Astrocyte (in vitro differentiated cells and primary cell): Measurements from ENCODE around the gene SPOCK2. TPM values are rescaled to one million over a fixed set of nuclear protein-coding genes. Genes with fewer than 3 reads are reported as not detected.

Experiments
- DNase-seq: peaks from one replicate; pipeline ENCODE4 v3.0.0-alpha.2; 2010; ENCODE audit warnings: low read depth
- FAIRE-seq: peaks from 2 replicates; lab custom pipeline; 2011; peaks lifted over from hg19 to GRCh38; lab: Jason Lieb, UNC
- H2AFZ ChIP-seq: 2 replicates; pipeline ENCODE4 v1.6.0; 2012; ENCODE audit warnings: low read depth, low read length, inconsistent platforms
- H3K27ac ChIP-seq: 2 replicates; pipeline ENCODE4 v1.5.1; 2011; ENCODE audit warnings: low read depth, low read length, inconsistent platforms
- H3K27me3 ChIP-seq: 2 replicates; pipeline ENCODE4 v1.6.0; 2011; ENCODE audit warnings: low read length, inconsistent platforms; ENCODE audit not compliant: insufficient read depth
- H3K36me3 ChIP-seq: 2 replicates; pipeline ENCODE4 v1.5.1; 2011; ENCODE audit warnings: low read length, inconsistent platforms; ENCODE audit not compliant: insufficient read depth
- H3K4me1 ChIP-seq: 2 replicates; pipeline ENCODE4 v1.5.1; 2011; ENCODE audit warnings: low read length, inconsistent platforms; ENCODE audit not compliant: insufficient read depth
- H3K4me2 ChIP-seq: 2 replicates; pipeline ENCODE4 v1.6.0; 2012; ENCODE audit warnings: low read length, inconsistent platforms
- H3K4me3 ChIP-seq: 2 replicates; pipeline ENCODE4 v1.5.1; 2011; ENCODE audit warnings: low read depth, mild to moderate bottlenecking, low read length, inconsistent platforms; ENCODE audit not compliant: insufficient read depth
- H3K79me2 ChIP-seq: 2 replicates; pipeline ENCODE4 v1.6.0; 2012; ENCODE audit warnings: mild to moderate bottlenecking, low read length, inconsistent platforms; ENCODE audit not compliant: insufficient read depth
- H3K9ac ChIP-seq: 2 replicates; pipeline ENCODE4 v1.6.0; 2012; ENCODE audit warnings: mild to moderate bottlenecking, low read length, inconsistent platforms
- H3K9me3 ChIP-seq: 2 replicates; pipeline ENCODE4 v1.5.1; 2012; ENCODE audit warnings: low read depth, mild to moderate bottlenecking, low read length, inconsistent platforms; ENCODE audit not compliant: insufficient read depth
- H4K20me1 ChIP-seq: 2 replicates; pipeline ENCODE4 v1.6.0; 2012; ENCODE audit warnings: low read length, inconsistent platforms; ENCODE audit not compliant: insufficient read depth
- H3K27ac Mint-ChIP-seq: one replicate; pipeline ENCODE4 v1.8.0; 2021; ENCODE audit warnings: mild to moderate bottlenecking, mixed read lengths; ENCODE audit not compliant: unreplicated experiment
- H3K27me3 Mint-ChIP-seq: one replicate; pipeline ENCODE4 v1.8.0; 2021; ENCODE audit warnings: low read depth, mixed read lengths; ENCODE audit not compliant: unreplicated experiment
- H3K36me3 Mint-ChIP-seq: one replicate; pipeline ENCODE4 v1.8.0; 2021; ENCODE audit warnings: low read depth, mixed read lengths; ENCODE audit not compliant: unreplicated experiment
- H3K4me1 Mint-ChIP-seq: one replicate; pipeline ENCODE4 v1.8.0; 2021; ENCODE audit warnings: low read depth, mixed read lengths; ENCODE audit not compliant: unreplicated experiment
- H3K4me3 Mint-ChIP-seq: one replicate; pipeline ENCODE4 v1.8.0; 2021; ENCODE audit warnings: mild to moderate bottlenecking, moderate library complexity, mixed read lengths; ENCODE audit not compliant: unreplicated experiment
- H3K9me3 Mint-ChIP-seq: one replicate; pipeline ENCODE4 v1.8.0; 2021; ENCODE audit warnings: mild to moderate bottlenecking, mixed read lengths; ENCODE audit not compliant: unreplicated experiment
- EZH2 ChIP-seq: IDR thresholded peaks from 2 replicates; pipeline ENCODE4 v1.6.1; 2012; ENCODE audit warnings: mild to moderate bottlenecking, low read length, inconsistent platforms; ENCODE audit not compliant: insufficient read depth
- total RNA-seq: library from RNA; stranded (reverse); gene quantifications from 2 replicates; pipeline ENCODE4 v1.2.1, GENCODE V29; 2021
- TF ChIP-seq, protein P1 (sequence below): IDR thresholded peaks from 2 replicates; pipeline ENCODE4 v1.5.1; 2011; ENCODE audit warnings: low read depth, mild to moderate bottlenecking, inconsistent platforms, low read length, moderate library complexity; ENCODE audit not compliant: insufficient read depth

The SPOCK2 gene
- total RNA-seq, 1 donor from 2014 or later: 0.89 TPM

- Mint-ChIP-seq H3K4me1 (peaks cover 8% of the 10 kb centered on the region), H3K4me3 (no peak overlapping the region), H3K27me3 (no peaks in the 10 kb centered on the region), H3K27ac (no peak overlapping the region), H3K9me3 (no peaks in the 10 kb centered on the region), H3K36me3 (no peaks in the 10 kb centered on the region)
- H2AFZ ChIP-seq: no peak overlapping the region
- no peaks in the 10 kb centered on the region for H4K20me1 ChIP-seq
- TF ChIP-seq EZH2: no peak
- TF ChIP-seq, protein P1, sequence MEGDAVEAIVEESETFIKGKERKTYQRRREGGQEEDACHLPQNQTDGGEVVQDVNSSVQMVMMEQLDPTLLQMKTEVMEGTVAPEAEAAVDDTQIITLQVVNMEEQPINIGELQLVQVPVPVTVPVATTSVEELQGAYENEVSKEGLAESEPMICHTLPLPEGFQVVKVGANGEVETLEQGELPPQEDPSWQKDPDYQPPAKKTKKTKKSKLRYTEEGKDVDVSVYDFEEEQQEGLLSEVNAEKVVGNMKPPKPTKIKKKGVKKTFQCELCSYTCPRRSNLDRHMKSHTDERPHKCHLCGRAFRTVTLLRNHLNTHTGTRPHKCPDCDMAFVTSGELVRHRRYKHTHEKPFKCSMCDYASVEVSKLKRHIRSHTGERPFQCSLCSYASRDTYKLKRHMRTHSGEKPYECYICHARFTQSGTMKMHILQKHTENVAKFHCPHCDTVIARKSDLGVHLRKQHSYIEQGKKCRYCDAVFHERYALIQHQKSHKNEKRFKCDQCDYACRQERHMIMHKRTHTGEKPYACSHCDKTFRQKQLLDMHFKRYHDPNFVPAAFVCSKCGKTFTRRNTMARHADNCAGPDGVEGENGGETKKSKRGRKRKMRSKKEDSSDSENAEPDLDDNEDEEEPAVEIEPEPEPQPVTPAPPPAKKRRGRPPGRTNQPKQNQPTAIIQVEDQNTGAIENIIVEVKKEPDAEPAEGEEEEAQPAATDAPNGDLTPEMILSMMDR: no peak
- no peaks in the 10 kb centered on the region for H3K27me3 ChIP-seq
- no peak overlapping the region for H3K9ac ChIP-seq
- DNase-seq: no peak
- no peaks in the 10 kb centered on the region for H3K9me3 ChIP-seq
- H3K4me2 ChIP-seq: no peak overlapping the region
- no peak overlapping the region for H3K27ac ChIP-seq
- no peak overlapping the region for H3K4me3 ChIP-seq
- no peak for FAIRE-seq
- no peaks in the 10 kb centered on the region for H3K79me2 ChIP-seq
- peaks cover 13% of the 10 kb centered on the region for H3K4me1 ChIP-seq
- H3K36me3 ChIP-seq: no peaks in the 10 kb centered on the region
These were observed 62.5 kb downstream of the SPOCK2 start for GRCh38 chr10:72025832-72026231.

DNA sequence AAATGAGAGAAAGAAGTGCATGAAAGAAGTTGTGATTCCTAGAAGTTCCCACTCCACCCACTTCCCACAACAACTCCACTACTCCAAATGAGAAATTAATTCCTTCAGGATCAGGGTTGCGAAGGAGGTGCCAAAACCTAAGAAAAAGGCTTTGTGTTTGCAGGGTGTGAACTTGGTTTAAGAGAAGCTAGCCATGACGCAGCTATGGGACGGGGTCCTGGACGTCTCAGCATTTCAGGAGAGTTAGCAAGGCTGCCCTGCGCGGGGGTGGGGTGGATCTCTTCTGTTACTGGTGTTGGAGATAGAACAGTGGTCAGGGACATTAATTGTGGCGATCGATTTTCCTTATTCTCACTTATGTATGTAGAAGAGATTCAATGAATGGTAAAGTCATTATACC is 63.0 kb downstream of the SPOCK2 start:
- TF ChIP-seq EZH2: no peak
- TF ChIP-seq, protein P1: no peak
- Histone ChIP-seq H3K36me3 (no peaks in the 10 kb centered on the region), H3K79me2 (no peaks in the 10 kb centered on the region), H3K9ac (no peak overlapping the region), H3K27ac (no peak overlapping the region), H3K9me3 (no peaks in the 10 kb centered on the region), H3K4me3 (no peak overlapping the region), H3K4me1 (peaks cover 13% of the 10 kb centered on the region), H3K4me2 (no peak overlapping the region), H2AFZ (no peak overlapping the region), H4K20me1 (no peaks in the 10 kb centered on the region), H3K27me3 (no peaks in the 10 kb centered on the region)
- no peaks in the 10 kb centered on the region for H3K36me3 Mint-ChIP-seq
- H3K27me3 Mint-ChIP-seq: no peaks in the 10 kb centered on the region
- FAIRE-seq (no peak), DNase-seq (no peak)
- H3K4me3 Mint-ChIP-seq: no peak overlapping the region
- H3K4me1 Mint-ChIP-seq: peaks cover 8% of the 10 kb centered on the region
- no peaks in the 10 kb centered on the region for H3K9me3 Mint-ChIP-seq
- H3K27ac Mint-ChIP-seq: no peak overlapping the region

DNA sequence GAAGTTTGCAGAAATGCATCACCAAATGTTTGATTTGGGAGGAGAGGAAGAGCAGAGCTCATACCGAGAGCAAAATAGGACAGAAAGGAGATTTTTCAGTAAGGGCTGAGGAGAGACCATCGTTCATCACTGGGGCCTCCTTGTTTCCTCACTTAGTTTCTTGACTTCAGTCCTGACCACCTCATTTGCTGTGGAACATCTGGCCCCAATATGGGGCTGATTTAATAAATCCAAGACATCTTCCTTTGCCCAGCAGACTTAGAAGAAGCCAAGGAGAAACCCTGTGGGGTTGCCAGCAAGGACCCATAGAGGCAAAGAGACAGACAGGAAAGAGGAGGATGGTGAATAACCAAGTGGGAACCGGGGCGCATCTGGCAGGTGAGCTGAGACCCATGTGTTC is 63.8 kb downstream of the SPOCK2 start:
- TF ChIP-seq EZH2: no peak
- TF ChIP-seq, protein P1: no peak
- Mint-ChIP-seq H3K9me3 (peaks cover under 1% of the 10 kb centered on the region), H3K4me3 (no peak overlapping the region), H3K4me1 (peaks cover 8% of the 10 kb centered on the region), H3K27me3 (no peaks in the 10 kb centered on the region), H3K27ac (no peak overlapping the region), H3K36me3 (no peaks in the 10 kb centered on the region)
- no peak for DNase-seq
- Histone ChIP-seq H3K9me3 (no peaks in the 10 kb centered on the region), H3K4me1 (peaks cover 13% of the 10 kb centered on the region), H3K27me3 (peaks cover 1% of the 10 kb centered on the region), H3K36me3 (no peaks in the 10 kb centered on the region), H3K9ac (no peak overlapping the region), H3K79me2 (no peaks in the 10 kb centered on the region), H3K27ac (no peak overlapping the region), H3K4me3 (no peak overlapping the region), H3K4me2 (no peak overlapping the region), H2AFZ (no peak overlapping the region), H4K20me1 (no peaks in the 10 kb centered on the region)
- no peak for FAIRE-seq
